GF-D8 (cell line): ENCODE results near the gene ADAMTSL5.
"Not testable (repeated sequence)": the region's sequence is repeated elsewhere in the genome, so short reads cannot be mapped to it uniquely, and the experiment has no call there.

Experiments used
- DNase-seq: peaks from one replicate; lab custom pipeline; 2025; lab: John Stamatoyannopoulos, UW

The ADAMTSL5 gene

DNA sequence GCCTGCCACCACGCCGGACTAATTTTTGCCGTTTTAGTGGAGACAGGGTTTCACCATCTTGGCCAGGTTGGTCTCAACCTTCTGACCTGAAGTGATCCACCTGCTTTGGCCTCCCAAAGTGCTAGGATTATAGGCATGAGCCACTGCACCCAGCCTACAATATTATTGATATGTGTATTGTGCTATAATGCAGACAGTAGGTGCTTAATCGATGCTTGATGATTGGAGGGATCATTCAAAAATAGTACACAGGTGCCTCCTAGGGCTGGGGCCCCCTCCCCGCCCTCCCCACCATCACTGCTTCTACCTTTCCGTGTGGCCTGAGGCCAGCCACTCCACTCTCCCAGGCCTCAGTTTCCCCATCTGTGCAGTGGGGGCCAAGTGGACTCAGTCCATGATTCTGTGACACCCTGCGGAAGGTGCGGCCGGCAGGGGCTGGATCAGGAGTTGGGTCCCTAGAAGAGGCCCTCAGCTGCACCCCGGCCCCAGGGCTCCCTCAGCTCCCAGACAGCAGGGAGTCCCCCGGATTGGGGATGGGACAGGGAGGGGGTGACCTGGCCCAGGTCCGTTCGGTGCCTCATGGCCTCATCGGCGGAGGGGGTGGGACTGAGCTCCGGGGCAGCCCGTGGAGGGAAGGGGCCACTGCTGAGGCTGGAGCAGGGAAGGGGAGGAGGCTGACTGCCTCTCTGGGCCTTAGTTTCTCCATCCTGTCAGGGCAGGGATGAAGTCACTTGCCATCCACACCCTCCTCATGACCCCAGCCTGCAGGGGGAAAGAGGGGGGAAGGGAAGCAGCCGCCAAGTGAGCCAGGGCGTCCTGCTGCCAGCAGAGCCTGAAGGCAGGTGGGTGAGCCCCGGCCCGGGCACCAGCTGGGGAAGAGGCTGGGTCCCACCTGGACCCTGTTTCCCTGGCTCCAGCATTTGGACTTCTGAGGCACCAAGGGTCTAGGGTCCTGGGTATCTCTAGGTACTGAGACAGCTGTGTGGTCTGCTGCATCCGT is 1.2 kb downstream of the ADAMTSL5 start:
- DNase-seq = no peak

DNA sequence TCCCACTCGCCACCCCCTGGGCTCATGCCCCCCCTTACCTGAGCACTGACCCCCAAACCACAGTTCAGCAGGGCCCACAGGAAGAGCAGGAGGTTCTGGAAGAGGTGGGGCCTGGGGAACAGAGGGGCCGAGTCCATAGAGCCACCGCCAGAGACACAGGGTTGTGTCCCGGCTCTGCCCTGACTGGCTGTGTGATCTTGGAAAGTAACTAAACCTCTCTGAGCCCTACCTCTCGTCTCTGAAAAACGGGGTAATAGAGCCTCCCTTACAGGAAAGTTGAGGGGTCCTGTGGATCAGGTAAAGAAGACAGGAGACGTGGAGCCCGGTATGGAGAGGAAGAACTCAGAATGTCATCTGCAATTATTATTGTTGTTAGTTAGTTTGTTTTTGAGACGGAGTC is 2.0 kb downstream of the ADAMTSL5 start:
- DNase-seq = no peak

DNA sequence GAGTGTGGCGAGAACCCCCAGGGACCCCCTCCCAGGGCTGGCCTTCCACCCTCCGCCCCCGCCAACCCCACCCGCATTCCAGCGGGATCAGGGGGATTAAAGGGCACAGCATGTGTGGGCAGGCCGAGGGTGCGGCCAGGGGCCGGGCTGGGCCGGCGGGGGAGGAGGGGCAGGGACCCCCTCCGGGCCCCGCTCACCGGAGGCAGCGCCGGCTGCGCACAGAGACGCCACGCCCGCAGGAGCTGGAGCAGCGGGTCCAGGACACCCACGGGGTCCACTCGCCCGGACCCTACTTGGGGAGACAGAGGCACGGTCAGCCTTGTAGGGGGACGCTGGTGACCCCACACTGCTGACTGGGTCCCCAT is 2.4 kb downstream of the ADAMTSL5 start:
- no peak for DNase-seq

DNA sequence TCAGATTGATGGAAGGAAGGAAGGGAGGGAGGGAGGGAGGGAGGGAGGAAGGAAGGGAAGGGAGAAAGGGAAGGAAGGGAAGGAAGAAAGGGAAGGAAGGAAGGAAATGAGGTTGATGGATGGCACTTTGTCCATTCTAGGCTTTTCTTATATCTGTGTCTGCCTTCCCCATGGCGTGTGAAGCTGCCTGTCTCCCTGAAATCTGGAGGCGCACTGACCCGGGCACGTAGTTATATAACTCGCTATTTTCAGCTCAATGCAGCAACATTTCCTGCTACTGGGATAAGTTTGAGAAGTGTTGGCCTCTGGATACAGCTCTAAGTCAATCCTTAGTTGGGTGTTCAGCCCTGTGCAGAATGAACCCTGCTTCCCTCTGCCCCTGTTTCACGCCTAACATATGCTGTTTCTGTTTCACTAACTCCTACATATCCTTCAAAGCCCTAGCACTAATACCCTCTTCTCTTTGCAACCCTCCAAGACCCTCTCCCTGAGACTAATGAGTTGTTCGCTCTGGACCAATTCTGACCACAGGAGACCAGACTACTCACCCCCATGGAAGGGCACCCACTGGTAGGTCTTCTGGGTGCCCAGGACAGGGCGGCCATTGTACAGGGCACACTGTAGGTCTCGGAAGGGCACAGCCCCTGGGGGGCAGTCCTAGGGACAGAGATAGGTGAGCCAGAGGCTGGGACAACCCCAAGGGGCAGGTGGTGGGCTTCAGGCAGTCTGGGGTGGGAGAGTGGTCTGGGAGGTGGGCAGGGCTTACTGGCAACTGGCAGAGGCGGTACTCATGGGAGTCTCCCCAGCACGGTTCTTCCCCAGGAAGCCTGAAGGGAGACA is 3.0 kb downstream of the ADAMTSL5 start:
- DNase-seq = no peak

DNA sequence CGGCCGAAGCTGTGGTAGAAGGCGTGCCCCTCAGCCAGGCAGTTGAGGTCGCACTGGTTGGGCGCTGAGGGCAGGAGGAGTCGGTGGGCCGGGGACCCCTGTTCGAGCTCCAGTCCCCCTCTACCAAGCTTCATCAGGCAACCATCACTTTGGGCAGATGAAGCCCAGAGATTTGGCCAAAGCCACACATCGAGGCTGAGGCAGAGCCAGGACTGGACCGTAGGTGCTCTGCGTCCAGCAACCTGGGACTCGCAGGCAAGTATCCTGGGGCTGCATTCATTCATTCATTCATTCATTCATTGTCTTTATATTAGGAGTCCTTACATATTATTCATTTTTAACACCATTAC is 4.3 kb downstream of the ADAMTSL5 start:
- no peak for DNase-seq

DNA sequence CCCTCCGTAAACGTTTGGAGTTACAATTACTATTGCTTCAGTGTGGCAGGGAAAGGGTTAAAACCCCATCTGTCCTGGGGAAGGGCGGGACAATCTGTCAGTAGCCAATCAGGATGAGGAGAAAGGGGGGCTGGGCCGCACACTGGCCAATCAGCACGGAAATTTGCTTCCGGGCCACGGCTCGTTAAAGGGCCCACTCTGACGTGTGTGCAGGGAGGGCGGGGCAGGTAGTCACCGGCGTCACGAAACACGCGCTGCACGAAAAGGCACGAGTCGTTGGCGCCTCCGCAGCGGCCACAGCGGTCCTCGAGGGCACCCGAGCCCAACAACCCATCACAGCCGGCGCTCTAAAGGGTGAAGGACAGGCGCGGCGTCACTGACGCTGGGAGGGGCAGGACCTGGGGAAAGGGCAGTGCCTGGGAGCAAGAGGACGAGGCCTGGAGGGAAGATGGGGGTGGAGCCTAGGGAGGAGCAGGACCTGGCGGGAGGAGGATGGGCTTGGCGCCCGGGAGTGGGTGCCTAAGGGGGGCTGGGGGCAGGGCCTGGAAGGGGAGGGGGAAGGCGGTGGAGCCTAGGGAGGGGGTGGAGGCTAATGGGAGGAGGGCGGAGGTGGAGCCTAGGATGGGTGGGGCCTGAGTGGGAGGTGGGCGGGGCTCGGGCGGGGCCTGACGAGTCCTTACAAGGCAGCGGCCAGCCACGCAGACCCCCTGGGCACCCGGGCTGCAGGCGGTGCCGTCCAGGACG is 4.9 kb downstream of the ADAMTSL5 start:
- DNase-seq = peak; percentile 80

DNA sequence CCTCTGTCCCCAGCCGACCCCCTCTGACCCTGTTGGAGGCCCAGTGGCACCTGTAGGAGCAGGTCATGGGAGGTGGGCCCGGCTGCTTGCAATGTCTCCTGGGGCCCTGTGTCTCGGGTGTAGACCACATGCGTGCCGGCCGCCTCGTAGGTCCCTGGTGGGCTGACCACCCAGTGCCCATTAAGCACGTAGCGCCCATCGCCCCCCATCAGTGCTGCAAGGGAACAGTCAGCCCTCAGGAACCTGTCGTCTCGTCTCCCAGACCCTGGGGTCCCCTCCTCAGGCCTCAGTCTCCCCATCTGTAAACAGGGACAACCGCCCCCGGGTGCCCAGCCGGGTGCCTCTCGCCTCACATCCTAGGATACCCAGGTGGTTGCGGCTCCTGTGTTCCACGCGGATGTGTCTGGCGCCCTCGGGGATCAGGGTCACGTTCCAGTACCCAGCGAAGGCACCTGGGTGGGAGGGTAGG is 5.6 kb downstream of the ADAMTSL5 start:
- no peak for DNase-seq

DNA sequence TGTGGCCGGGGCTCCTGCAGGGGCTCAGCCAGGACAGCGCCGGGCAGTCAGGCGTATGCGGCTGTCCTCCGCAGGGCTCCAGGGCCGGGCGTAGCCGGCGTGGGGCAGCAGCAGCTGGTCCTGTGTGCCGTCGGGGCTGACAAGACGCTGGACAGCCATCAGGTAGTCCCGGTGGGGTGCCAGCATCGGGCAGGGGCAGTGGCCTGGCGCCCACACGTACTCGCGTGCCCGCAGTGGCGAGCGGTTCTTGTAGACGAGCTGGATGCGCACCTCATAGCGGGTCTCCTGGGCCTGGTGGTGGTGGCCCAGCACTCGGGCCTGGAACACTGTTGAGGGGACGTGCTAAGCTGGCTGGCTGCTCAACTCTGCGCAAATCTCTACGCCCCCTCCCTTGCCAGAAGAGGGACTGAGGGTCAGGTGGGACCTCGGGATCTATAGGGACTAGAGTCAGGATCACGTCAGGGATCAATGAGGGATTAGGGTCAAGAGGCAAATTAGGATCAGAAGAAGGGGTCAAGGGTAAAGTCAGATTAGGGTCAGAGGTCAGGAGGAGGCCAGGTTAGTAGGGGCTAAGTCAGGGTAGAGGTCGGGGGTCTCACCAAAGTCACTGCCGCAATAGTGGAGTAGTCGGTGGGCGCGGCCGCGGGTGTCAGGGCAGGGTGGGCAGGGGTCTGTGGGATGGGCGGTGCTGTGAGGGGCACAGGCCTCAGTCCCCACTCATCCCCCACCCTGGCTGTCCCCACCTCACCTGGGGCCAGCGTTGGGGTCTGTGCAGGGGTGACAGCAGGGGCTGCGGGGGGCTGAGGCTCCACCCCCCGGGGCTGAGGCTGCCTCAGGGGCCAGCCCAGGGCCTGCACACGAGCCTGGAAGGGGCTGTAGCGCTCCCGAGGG is 6.6 kb downstream of the ADAMTSL5 start:
- no peak for DNase-seq

DNA sequence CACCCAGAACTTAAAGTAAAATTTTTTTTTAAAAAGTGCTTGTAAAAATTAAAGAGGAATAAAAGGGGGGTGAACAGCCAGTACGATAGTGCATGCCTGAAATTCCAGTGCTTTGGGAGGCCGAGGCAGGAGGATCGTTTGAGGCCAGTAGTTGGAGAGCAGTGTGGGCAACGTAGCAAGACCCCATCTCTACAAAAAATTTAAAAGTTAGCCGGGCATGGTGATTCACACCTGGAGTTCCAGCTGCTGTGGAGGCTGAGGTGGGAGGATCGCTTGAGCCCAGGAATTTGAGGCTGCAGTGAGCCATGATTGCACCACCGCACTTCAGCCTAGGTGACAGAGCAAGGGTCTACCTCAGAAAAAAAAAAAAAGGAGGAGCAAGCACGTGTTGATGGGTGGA is 7.8 kb downstream of the ADAMTSL5 start:
- DNase-seq = no peak

DNA sequence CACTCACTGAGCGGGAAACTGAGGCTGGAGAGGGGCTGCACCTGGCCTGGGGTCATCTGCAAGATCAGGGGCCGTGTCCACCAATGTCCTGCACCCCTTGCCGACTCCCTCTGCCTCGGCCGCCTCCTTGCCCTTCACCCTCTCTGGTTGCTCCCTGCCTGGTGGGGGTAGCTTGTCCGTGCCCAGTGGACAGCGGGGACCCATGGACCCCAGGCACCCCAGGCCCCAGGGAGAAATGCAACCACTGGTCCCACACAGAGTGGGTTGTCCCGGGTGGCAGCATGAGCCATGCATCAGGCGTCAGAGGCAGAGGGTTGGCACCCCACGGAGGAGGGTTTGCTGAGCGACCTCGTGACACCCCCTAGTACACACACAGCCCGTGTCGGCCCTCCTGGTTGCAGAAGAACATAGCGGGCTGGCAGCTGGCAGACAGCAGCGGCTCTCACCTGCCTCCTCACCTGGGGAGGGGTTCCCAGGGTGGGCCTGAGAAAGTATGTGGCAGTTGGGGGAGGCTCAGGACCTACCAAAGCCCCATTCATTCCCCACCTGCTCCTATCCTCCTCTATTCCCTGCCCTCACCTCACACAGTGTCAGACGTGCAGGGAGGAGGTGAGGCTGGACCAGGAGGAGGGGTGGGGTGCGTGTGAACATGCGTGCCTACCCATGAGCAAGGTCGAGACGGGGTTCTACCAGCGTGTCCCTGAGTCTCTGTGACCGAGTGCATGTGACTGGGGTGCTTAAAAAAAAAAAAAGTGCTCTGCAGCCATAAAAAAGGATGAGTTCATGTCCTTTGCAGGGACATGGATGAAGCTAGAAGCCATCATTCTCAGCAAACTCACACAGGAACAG is 8.7 kb downstream of the ADAMTSL5 start:
- DNase-seq = no peak

DNA sequence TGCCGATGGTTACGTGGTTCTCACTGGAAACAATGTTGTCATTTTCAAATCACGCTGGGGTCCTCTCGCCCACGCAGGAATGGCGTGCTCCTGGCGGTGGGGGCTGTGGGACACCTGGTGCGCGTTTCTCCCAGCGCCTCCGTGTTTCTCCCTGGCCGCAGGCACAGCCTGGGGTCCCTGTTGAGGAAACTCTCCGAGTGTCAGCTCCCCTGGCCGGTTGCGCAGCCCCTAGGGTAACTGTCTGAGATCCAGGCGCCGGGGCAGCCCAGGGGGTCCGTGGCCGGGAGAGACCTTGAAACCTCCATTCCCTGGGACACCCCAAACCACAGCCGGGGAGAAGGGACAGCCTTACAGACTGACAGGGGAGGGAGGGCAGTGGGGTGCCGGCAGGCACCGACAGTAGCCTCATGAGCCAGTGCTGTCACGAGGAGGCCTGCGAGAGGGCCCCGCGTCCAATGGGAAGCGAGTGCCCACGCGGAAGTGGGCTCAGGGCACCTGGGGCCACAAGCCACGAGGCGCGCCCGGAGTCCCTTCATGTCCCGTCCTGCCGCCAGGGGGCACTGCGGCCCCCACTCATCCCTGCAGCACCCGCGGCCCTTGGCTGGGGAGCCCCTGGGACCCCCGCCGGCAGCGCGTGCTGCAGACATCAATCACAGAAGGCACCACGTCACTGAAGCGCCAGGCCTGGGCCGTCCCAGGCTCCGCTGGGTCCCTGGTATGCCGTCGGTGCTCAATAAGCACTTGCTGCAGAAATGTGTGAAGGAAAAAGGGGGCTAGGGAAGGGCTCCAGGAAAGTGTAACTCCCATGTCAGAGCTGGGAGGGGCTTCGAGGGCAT is 9.5 kb downstream of the ADAMTSL5 start:
- DNase-seq = no peak

DNA sequence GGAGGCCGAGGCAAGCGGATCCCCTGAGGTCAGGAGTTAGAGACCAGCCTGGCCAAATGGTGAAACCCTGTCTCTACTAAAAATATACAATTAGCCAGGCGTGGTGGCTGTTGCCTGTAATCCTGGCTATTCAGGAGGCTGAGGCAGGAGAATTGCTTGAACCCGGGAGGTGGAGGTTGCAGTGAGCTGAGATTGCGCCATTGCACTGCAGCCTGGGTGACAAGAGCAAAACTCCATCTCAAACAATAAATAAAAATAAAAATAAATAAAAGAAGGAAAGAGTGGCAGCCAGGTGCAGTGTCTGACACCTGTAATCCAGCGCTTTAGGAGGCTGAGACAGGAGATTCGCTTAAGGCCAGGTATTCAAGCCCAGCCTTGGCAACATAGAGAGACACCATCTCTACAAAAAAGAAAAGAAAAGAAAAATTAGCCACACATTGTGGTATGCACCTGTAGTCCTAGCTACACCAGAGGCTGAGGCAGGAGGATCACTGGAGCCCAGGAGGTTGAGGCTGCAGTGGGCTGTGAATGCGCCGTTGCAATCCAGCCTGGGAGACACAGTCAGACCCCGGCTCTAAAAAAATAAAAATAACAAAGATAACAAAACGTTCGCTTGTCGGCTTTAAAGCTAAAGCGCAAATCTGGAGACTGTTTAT is 10.3 kb downstream of the ADAMTSL5 start:
- DNase-seq = no peak

DNA sequence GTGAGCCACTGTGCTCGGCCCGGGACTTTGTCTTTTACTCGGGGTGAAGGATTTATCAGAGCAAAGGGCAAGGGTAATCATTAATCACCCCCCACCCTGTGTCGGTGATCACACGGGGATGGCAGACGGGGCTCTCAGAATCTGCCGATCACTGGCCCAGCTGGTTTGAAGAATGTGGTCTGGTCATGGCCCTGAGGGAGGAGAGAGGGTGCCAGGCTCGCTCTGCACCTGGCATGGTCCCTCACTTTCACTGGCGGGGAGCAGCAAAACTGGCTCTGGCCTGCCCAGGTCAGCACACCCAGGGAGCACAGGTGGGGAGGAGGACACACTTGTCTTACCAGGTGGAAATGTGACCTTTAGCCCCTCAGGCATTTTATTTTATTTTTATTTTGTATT is 11.6 kb downstream of the ADAMTSL5 start:
- DNase-seq = no peak

DNA sequence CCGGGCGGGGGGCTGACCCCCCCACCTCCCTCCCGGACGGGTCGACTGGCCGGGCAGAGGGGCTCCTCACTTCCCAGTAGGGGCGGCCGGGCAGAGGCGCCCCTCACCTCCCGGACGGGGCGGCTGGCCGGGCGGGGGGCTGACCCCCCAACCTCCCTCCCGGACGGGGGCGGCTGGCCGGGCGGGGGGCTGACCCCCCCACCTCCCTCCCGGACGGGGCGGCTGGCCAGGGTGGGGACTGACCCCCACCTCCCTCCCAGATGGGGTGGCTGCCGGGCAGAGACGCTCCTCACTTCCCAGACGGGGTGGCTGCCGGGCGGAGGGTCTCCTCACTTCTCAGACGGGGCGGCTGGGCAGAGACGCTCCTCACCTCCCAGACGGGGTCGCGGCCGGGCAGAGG is 13.6 kb downstream of the ADAMTSL5 start:
- not testable (repeated sequence) for DNase-seq

DNA sequence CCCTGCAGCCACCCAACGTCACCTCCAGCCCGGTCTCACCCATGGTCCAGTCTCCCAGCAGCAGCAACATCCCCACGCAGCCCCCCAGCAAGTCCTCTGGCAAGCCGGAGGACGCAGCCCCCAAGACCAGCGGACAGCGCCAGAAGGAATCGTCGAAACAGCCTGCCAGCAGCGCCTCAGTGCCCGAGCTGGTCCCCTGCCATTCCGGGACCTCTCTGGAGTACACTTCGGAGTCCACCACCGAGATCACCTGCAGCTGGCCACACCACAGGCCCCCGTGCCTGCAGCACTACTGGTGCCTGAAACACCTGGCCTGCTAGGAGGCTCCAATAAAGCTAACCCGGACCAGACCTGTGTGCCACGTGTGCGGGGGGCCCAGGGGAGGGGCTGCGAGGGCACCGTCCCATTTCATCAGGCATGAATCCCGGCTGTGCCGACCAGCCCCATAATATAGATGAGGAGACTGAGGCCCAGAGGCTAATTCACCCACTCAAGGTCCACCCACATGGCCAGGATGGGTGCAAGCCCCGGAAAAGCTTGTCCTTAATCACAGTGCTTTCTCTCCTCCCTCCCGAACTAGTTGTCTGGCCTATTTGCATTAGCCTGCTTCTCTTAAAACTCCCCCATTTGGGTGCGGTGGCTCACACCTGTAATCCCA is 15.1 kb downstream of the ADAMTSL5 start:
- DNase-seq = no peak

DNA sequence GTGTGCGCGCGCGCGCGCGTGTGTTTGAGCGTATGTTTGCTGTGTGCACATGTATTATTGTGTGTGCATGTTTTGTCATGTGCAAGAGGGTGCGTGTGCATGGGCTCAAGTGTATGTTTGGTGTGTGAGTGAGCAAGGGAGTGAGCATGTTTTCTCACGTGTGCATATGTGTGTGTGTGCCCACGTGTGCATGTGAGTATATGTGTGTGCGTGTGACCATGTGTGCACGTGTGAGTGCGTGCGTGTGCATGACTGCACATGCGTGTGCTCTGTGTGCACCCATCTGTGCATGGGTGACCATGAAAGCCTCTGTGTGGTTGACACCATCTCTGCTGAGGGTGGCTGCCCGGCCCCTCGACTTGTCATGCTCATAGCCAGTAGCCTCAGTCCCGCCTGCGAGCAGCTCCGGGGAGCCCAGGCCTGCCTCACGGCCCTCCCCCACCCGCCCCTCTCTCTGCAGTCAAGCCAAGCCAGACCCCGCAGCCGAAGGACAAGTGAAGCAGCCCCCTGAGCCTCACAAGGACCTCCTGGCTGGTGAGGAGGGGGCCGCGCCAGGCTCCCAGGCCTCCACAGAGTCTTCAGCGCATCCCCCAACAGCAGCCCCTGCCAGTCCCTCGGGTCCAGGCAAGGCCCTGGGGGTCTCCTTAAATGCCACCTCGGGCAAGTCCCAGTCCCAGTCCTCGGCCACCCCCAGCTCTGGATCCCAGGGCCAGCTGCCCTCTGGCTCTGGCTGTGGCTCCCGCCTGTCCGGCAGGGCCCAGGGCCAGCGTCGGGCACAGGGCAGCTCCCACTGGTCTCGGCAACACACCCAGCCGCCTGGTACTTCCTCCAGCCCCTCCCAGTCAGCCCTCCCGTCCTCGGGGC is 15.9 kb downstream of the ADAMTSL5 start:
- DNase-seq = no peak
